ENCODE data around the gene MAPK1. TPM values are rescaled to one million over a fixed set of nuclear protein-coding genes. Genes with fewer than 3 reads are reported as not detected.
A peak's percentile ranks its signal among the peaks of the same experiment; 100 is the strongest.

The MAPK1 gene
- total RNA-seq, 2 experiments from 2014 or later, result 39.6 to 79.8 TPM

GRCh38 chr22:21768435-21768834 lies 99.0 kb downstream of the MAPK1 start:
- Histone ChIP-seq H3K9me3 (ENCODE audit: low read length) (no peaks in the 10 kb centered on the region), H3K9me2 (ENCODE audit: insufficient read depth, low read length) (no peaks in the 10 kb centered on the region), H3K27ac (ENCODE audit: low read depth, low read length, poor library complexity, severe bottlenecking) (no peak overlapping the region), H3K79me2 (ENCODE audit: insufficient read depth, low read depth, low read length) (no peaks in the 10 kb centered on the region), H4K20me1 (ENCODE audit: insufficient read depth, low read length) (no peaks in the 10 kb centered on the region), H3K4me1 (ENCODE audit: insufficient read depth, low read length, poor library complexity, severe bottlenecking) (peaks cover 40% of the 10 kb centered on the region), H2AFZ (ENCODE audit: low read length) (no peak overlapping the region), H3K36me3 (ENCODE audit: insufficient read depth, low read length) (peaks cover 91% of the 10 kb centered on the region), H3K4me2 (ENCODE audit: low read length) (no peak overlapping the region), H3K4me3 (ENCODE audit: low read depth, low read length, poor library complexity, severe bottlenecking) (no peak overlapping the region)
- no peak for TF ChIP-seq CTCF (conservative IDR thresholded peaks at IDR 0.05; ENCODE audit: low read length)
- intact Hi-C loops (cut with micrococcal nuclease; ENCODE audit: unreplicated experiment), result no loop called here
- no TSS peak for BruUV-seq (replicated peaks)
- ChIA-PET CTCF (ENCODE audit: unreplicated experiment) (no interaction called here), POLR2A (interaction anchor here (0.9 kb wide), 1 partner anchor 18 kb away, joined by 3 read pairs; no protein-coding TSS in a partner anchor)
- no peak for DNase-seq (ENCODE audit: low spot score)

- DNase-seq (ENCODE audit: low spot score), result peak; percentile 30
- no peak overlapping the region for H3K4me2 ChIP-seq (ENCODE audit: low read length)
- TF ChIP-seq EZH2phosphoT487 (IDR thresholded peaks at IDR 0.05; ENCODE audit: borderline replicate concordance, low read depth, low read length) (no peak), CTCF (conservative IDR thresholded peaks at IDR 0.05; ENCODE audit: low read length) (no peak)
- H3K79me2 ChIP-seq (ENCODE audit: insufficient read depth, low read depth, low read length), result no peaks in the 10 kb centered on the region
- H3K27ac ChIP-seq (ENCODE audit: low read depth, low read length, poor library complexity, severe bottlenecking), result peak overlapping the region; percentile 35
- no peak overlapping the region for H2AFZ ChIP-seq (ENCODE audit: low read length)
- H3K9me2 ChIP-seq (ENCODE audit: insufficient read depth, low read length), result no peaks in the 10 kb centered on the region
- intact Hi-C loops (cut with micrococcal nuclease; ENCODE audit: unreplicated experiment), result no loop called here
- peaks cover 26% of the 10 kb centered on the region for H3K4me1 ChIP-seq (ENCODE audit: insufficient read depth, low read length, poor library complexity, severe bottlenecking)
- ChIA-PET CTCF (ENCODE audit: unreplicated experiment) (no interaction called here), POLR2A (interaction anchor here (0.7 kb wide), 1 partner anchor 94 kb away, joined by 4 read pairs; no protein-coding TSS in a partner anchor)
- BruUV-seq (replicated peaks), result no TSS peak
- H4K20me1 ChIP-seq (ENCODE audit: insufficient read depth, low read length), result no peaks in the 10 kb centered on the region
- H3K9me3 ChIP-seq (ENCODE audit: low read length), result no peaks in the 10 kb centered on the region
- H3K4me3 ChIP-seq (ENCODE audit: low read depth, low read length, poor library complexity, severe bottlenecking), result no peak overlapping the region
- H3K36me3 ChIP-seq (ENCODE audit: insufficient read depth, low read length), result peaks cover 97% of the 10 kb centered on the region
Measured at GRCh38 chr22:21766691-21767462, 100.6 kb downstream of the MAPK1 start.

- Histone ChIP-seq H3K4me1 (ENCODE audit: insufficient read depth, low read length, poor library complexity, severe bottlenecking) (peaks cover 20% of the 10 kb centered on the region), H4K20me1 (ENCODE audit: insufficient read depth, low read length) (no peaks in the 10 kb centered on the region), H3K79me2 (ENCODE audit: insufficient read depth, low read depth, low read length) (no peaks in the 10 kb centered on the region), H3K9me2 (ENCODE audit: insufficient read depth, low read length) (no peaks in the 10 kb centered on the region), H2AFZ (ENCODE audit: low read length) (no peak overlapping the region), H3K9me3 (ENCODE audit: low read length) (no peaks in the 10 kb centered on the region), H3K36me3 (ENCODE audit: insufficient read depth, low read length) (peaks cover 97% of the 10 kb centered on the region), H3K27ac (ENCODE audit: low read depth, low read length, poor library complexity, severe bottlenecking) (peak overlapping the region; percentile 35), H3K4me3 (ENCODE audit: low read depth, low read length, poor library complexity, severe bottlenecking) (no peak overlapping the region), H3K4me2 (ENCODE audit: low read length) (no peak overlapping the region)
- POLR2A ChIA-PET, result no interaction called here
- no peak for DNase-seq (ENCODE audit: low spot score)
- CTCF ChIA-PET (ENCODE audit: unreplicated experiment), result no interaction called here
- intact Hi-C loops (cut with micrococcal nuclease; ENCODE audit: unreplicated experiment), result no loop called here
- no TSS peak for BruUV-seq (replicated peaks)
- no peak for TF ChIP-seq EZH2phosphoT487 (IDR thresholded peaks at IDR 0.05; ENCODE audit: borderline replicate concordance, low read depth, low read length)
- TF ChIP-seq CTCF (conservative IDR thresholded peaks at IDR 0.05; ENCODE audit: low read length), result no peak
Measured at GRCh38 chr22:21765909-21766529, 101.4 kb downstream of the MAPK1 start.
